Fibroblast of pulmonary artery (primary cell): ENCODE results near the gene VPS8.

Experiments used
- DNase-seq: peaks from one replicate; pipeline ENCODE4 v3.0.0-alpha.2; 2010; ENCODE audit warnings: low read depth
- H3K4me3 ChIP-seq: replicated peaks from 2 replicates; pipeline ENCODE4 v1.5.1; 2011; ENCODE audit warnings: low read depth, mild to moderate bottlenecking, control low read depth, low read length, moderate library complexity
- CTCF ChIP-seq: IDR thresholded peaks from 2 replicates; pipeline ENCODE4 v1.5.1; 2011; ENCODE audit warnings: mild to moderate bottlenecking, control low read depth, low read length, inconsistent platforms; ENCODE audit errors: missing control alignments

Gene VPS8

DNA sequence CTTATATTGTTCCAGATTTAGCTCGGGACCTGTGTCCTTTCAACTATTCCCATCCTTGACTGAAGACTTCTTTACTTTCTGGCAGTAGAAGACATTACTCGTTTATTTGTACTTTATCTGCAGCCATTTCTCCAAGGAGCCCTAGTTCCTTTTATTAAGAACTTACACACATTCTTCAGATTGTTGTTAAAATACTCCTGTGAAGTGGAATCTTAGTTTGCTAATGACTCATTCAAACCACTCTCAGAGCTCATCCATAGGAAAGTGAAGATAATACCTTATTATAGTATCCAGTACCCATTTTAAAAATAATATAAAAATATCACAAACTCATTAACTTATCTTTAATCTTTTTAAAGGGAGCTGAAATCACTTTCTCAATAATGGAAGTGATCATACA is 277.4 kb downstream of the VPS8 start:
- TF ChIP-seq CTCF, result no peak
- H3K4me3 ChIP-seq, result no peak overlapping the region
- peak; percentile 11 for DNase-seq

- no peak for DNase-seq
- H3K4me3 ChIP-seq, result no peak overlapping the region
- TF ChIP-seq CTCF, result no peak
Measured at GRCh38 chr3:185089751-185090150, 277.8 kb downstream of the VPS8 start.

DNA sequence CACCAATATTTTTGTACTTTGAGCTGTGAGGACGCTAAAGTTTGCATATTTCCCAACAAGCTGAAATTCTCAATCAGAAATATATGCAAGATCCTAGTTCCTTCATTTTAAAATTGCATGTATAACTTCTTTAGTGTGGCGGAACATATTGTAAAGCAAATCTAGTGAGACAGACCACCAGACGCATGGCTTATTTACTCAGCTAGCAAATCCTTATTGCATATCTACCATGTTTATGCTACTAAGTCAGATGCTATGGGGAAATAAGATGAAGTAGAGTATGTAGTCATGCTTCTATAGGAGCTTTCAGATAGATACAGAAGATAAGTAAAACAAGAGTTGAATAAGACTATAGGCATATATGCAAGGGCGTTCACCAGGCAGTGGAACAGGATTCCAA is 278.8 kb downstream of the VPS8 start:
- no peak for DNase-seq
- no peak overlapping the region for H3K4me3 ChIP-seq
- TF ChIP-seq CTCF, result no peak

GRCh38 chr3:185093116-185093515 is 281.1 kb downstream of the VPS8 start:
- H3K4me3 ChIP-seq, result no peak overlapping the region
- no peak for DNase-seq
- no peak for TF ChIP-seq CTCF

DNA sequence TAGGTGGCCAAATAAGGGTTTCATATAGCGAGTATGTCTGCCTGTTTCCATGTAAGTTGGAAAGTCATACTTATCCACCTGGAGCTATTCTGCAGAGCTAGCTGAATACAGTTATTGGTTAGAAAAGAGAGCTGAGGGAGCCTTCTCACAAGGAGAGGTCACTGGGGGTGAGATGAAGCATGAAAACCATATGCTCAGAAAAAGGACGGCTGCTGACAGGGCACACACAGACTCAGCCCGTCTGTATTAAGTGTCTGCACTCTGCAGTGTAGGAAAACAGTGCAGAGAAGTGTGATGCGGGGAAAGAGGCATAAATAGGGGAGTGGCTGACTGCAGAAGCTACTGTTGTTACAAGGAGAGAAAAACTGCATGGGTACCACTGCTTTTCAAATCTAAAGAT is 282.7 kb downstream of the VPS8 start:
- no peak for DNase-seq
- H3K4me3 ChIP-seq, result no peak overlapping the region
- no peak for TF ChIP-seq CTCF
